ENCODE results near the gene OLFM3. TPM values are rescaled to one million over a fixed set of nuclear protein-coding genes. Genes with fewer than 3 reads are reported as not detected.

OLFM3 gene
- total RNA-seq, 1 donor from 2014 or later = 32.4 TPM

- DNase-seq = no peak
Measured at GRCh38 chr1:101846820-101847219, 149.9 kb downstream of the OLFM3 start.

GRCh38 chr1:101843160-101843559 lies 153.6 kb downstream of the OLFM3 start:
- DNase-seq = no peak

- no peak for DNase-seq
Measured at GRCh38 chr1:101841824-101842223, 154.9 kb downstream of the OLFM3 start.

- DNase-seq = no peak
Measured at GRCh38 chr1:101835988-101836387, 160.7 kb downstream of the OLFM3 start.

- DNase-seq = no peak
Measured at GRCh38 chr1:101833312-101833711, 163.4 kb downstream of the OLFM3 start.

GRCh38 chr1:101826416-101826815 lies 170.3 kb downstream of the OLFM3 start:
- no peak for DNase-seq

- no peak for DNase-seq
Measured at GRCh38 chr1:101820071-101820470, 176.7 kb downstream of the OLFM3 start.

GRCh38 chr1:101816262-101816661 lies 180.5 kb downstream of the OLFM3 start:
- DNase-seq = no peak

- DNase-seq = no peak
Measured at GRCh38 chr1:101798417-101798816, 198.3 kb downstream of the OLFM3 start.

- no peak for DNase-seq
Measured at GRCh38 chr1:101797722-101798121, 199.0 kb downstream of the OLFM3 start.

GRCh38 chr1:101781201-101781831 lies 215.4 kb downstream of the OLFM3 start:
- DNase-seq = no peak

GRCh38 chr1:101769520-101769919 lies 227.2 kb downstream of the OLFM3 start:
- no peak for DNase-seq

GRCh38 chr1:101757985-101758384 lies 238.7 kb downstream of the OLFM3 start:
- no peak for DNase-seq

GRCh38 chr1:101756411-101756810 lies 240.3 kb downstream of the OLFM3 start:
- no peak for DNase-seq

Small RNA genes lying within 50 kb of the gene (small RNA-seq; reads per million reads assigned to genes)
- not detected for gene RNU6-352P
